KOPT-K1 (cell line): ENCODE measurements around the gene SEZ6.

Experiments used
- H3K27ac ChIP-seq: fragments of 200-600 bp; sonication (generic); 2 replicates; pipeline ENCODE4 v1.5.1; 2016; ENCODE audit warnings: antibody characterized with exemption, mild to moderate bottlenecking, low read depth, low read length; ENCODE audit not compliant: poor library complexity, severe bottlenecking
- H3K36me3 ChIP-seq: fragments of 200-600 bp; sonication (generic); 2 replicates; pipeline ENCODE4 v1.5.1; 2017; ENCODE audit warnings: antibody characterized with exemption, mild to moderate bottlenecking, low read length, moderate library complexity; ENCODE audit not compliant: insufficient read depth
- H3K9me3 ChIP-seq: fragments of 200-600 bp; sonication (generic); 2 replicates; pipeline ENCODE4 v1.5.1; 2017; ENCODE audit warnings: antibody characterized with exemption, low read length, mild to moderate bottlenecking; ENCODE audit not compliant: insufficient read depth, poor library complexity, severe bottlenecking

The SEZ6 gene

DNA sequence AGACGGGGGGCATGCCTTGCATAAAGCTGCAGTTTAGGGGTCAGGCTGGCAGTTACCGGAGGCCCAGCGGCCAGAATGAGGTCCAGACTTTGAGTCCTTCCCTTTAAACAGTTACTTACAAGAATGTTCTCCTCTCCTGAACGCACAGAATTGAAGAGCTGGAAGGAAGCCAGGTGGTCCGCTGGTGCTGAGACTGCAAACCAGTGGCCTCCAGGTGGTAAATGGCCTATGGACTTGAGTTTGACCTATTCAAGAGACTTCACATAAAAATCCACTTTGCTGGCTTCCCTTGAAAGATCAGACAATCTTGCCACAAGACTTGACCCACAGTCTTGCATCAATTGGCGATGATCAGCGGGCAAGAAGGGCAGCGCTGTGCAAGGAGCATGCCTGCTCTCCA lies 14.7 kb upstream of the SEZ6 start:
- H3K9me3 ChIP-seq = no peaks in the 10 kb centered on the region
- H3K36me3 ChIP-seq = no peaks in the 10 kb centered on the region
- no peak overlapping the region for H3K27ac ChIP-seq

DNA sequence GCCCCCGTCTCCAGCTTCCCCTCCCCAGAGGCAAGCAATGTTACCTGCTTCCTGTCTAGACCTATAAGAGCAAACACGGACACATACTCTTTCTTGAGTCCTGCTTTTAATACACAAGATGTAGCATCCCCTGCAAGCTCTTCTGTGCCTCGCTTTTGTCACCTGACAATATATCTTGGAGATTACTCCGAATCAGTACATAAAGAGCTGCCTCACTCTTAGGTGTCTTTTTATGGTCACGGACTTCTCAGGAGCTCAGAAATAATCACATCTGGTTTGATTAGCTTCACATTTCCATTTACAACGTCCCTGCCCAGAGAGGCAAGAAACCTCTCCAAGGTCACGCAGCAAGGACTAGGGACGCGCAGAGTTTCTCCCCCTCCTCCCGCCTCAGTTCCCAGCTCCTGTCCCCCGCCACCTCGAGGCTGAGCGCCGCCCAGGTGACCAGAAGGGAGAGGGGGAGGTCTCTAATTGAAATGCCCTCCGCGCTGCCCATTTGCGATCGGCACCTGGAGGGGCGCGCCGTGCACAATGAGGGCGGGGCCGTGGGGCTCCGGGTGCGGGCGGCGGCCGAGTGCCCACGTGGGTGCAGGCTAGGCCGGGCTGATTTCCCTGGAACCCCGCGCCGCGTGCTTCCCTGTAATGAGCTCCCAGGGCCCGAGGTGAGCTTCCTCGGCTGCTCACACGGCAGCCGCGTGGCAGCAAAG lies 13.8 kb upstream of the SEZ6 start:
- Histone ChIP-seq H3K36me3 (no peaks in the 10 kb centered on the region), H3K9me3 (no peaks in the 10 kb centered on the region), H3K27ac (peak overlapping the region; percentile 27)

DNA sequence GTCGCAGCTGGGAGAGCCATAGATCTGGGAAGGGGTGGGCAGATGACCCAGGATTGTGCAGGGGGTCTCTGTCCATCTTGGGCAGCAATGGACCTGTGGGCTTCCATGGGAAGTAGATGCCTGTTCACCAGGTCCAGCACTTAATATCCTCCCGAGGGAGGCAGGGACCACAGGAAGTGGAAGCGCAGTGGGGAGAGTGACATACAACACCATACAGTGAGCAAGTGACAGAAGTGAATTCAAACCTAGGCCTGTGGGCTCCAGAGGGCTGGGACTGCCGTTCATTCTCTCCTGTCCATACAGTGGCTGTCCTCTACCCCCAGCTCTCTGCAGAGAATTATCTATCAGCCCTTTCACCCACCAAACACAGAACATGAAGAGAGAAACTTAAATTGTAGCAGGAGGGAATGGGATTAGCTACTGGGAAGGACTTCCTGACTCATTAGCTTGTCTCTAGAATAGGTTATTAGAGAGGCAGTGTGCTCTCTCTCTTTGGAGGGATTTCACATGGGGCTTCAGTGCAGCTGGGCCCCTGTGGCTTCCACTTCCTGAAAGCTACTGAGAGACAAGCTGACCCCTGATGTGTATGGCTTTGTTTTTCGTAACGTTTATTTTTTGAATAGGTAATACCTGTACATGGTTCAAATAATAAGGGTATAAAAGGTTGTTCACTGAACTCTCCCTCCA lies 13.1 kb upstream of the SEZ6 start:
- peak overlapping the region; percentile 27 for H3K27ac ChIP-seq
- no peaks in the 10 kb centered on the region for H3K9me3 ChIP-seq
- H3K36me3 ChIP-seq = no peaks in the 10 kb centered on the region

DNA sequence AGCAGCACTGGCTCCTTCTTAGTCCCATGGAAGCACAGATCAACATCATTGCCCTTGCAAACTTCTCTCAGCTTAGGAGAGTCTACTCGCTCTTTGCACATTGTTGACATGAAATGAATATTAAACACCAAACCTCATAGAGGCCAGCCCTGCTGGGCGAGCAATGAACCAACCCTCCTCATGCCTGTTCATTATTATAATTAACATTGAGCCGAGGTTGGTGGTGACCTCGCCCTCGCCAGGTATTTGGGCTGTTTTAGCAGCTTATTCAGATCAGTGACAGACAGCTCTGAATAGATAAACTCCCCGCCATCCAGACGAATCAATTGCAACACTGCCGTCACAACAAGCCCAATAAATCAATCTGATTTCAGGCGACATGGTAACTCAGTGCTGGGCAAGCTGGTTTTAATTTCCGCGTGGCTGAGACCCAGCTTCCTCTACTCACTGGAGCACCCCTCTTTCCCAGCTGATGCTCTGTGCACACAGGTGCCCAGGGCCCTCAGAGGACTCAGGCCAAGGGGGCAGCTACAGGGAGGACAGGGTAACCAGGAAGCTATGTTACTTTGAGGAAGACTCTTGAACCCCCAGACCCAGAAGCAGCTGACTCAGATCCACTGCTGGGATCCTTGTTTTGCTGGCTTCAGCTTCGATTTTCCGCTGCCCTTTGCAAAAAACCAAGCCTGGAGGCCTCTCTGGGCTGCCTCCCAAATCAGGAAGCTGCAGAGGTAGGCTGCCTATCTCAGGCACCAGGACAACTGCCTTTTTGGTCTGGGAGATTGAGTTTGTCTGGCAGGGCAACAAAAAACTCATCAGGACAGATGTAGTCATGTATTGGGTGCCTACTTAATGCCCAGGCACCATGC lies 10.7 kb upstream of the SEZ6 start:
- no peak overlapping the region for H3K27ac ChIP-seq

DNA sequence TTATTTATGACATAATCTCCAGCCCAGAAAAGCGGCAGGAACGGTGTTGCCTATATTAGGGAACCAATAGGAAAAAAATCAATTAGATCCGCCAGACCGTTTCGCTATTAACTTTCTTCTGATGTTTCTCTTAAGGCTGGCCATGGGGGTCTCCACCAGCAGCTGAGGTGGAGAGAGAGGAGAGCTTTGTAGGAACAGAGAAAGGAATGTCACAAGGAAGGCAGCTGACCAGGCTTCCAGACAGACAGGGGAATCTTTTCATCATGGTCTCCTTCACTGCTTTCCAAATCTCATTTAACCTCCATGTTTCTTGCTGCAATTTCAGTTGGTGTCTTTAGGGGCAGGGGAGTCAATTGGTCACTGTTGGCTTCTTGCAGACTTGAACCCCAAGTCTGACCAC lies 8.9 kb upstream of the SEZ6 start:
- H3K36me3 ChIP-seq = no peaks in the 10 kb centered on the region
- no peaks in the 10 kb centered on the region for H3K9me3 ChIP-seq
- no peak overlapping the region for H3K27ac ChIP-seq

More for the DNA sequence above, 10.7 kb upstream of the SEZ6 start:
- Histone ChIP-seq H3K9me3 (no peaks in the 10 kb centered on the region), H3K36me3 (no peaks in the 10 kb centered on the region)

DNA sequence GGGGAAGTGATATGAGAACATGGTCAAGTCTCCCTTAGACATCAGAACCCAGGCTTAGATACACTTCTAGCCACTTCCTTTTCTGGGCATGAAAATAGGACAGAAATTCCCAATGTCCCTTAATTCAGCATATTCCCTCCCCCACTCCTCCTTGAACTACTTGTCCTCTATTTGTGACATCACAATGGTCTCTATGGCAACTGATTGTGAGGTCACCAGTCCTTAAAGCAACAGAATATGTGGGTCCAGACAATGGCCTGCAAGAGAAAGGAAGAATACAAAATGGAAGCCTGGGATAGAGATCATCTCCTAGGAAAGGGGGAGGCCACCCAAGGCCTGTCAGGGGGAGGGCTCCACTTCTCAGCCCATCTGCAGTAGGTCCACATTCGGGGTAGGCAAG lies 6.7 kb upstream of the SEZ6 start:
- Histone ChIP-seq H3K27ac (no peak overlapping the region), H3K36me3 (no peaks in the 10 kb centered on the region), H3K9me3 (no peaks in the 10 kb centered on the region)

DNA sequence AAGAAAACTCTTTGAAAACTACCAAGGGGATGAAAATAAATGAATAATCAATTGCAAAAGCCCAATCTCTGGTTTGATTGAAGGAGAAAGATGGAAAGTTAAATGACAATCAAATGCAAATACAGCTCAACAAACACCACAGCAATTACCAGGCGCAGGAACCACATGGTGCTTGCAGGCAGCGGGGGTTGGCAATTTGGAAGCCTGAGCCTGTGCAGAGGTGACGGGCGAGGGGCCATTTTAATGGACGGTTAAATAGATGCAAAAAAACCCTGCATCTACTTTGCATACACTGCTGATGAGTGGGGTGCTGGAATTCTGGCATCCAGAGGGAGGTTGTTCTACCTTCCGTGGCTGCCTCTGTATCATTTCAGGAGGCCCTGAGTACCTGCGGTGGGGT lies 4.8 kb upstream of the SEZ6 start:
- Histone ChIP-seq H3K27ac (no peak overlapping the region), H3K36me3 (no peaks in the 10 kb centered on the region), H3K9me3 (no peaks in the 10 kb centered on the region)

DNA sequence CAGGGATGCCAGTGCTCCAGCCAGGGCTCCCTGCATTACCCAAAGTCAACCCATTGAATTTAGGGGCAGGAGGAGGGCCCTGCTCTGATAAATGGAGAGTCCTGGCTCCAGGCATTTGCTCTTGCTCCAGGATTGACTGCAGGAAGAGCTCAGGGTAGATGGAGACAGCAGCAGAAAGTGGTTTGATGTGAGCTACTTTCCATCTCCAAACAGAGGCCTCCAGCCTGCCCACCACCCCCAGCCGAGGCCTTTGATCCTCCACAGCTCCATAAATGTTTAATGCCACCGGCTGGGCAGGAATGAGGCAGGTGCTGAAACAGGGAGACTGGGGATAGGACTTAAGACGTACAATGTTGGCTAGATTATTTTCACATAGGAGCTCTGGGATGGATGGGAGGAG lies 4.3 kb upstream of the SEZ6 start:
- Histone ChIP-seq H3K9me3 (no peaks in the 10 kb centered on the region), H3K27ac (no peak overlapping the region), H3K36me3 (no peaks in the 10 kb centered on the region)

DNA sequence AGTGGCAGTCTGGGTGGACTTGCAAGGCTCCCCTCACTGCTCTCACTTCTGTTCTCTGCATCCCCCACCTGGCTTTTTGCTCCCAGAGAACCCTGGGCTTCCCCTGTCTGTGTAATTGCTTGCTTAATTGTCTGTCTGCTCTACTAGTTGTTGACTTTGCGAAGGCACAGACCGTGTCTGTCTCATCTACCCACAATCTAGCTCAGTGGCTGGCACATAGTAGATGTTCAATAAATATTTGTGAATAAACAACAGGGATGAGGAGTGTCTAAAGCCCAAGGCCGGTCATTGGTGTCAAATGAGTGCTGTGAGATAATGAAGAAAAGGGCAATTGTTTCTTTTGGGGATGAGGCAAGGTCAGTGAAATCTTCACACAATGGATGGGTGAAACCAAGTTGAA lies 2.8 kb upstream of the SEZ6 start:
- Histone ChIP-seq H3K36me3 (no peaks in the 10 kb centered on the region), H3K9me3 (no peaks in the 10 kb centered on the region), H3K27ac (no peak overlapping the region)

DNA sequence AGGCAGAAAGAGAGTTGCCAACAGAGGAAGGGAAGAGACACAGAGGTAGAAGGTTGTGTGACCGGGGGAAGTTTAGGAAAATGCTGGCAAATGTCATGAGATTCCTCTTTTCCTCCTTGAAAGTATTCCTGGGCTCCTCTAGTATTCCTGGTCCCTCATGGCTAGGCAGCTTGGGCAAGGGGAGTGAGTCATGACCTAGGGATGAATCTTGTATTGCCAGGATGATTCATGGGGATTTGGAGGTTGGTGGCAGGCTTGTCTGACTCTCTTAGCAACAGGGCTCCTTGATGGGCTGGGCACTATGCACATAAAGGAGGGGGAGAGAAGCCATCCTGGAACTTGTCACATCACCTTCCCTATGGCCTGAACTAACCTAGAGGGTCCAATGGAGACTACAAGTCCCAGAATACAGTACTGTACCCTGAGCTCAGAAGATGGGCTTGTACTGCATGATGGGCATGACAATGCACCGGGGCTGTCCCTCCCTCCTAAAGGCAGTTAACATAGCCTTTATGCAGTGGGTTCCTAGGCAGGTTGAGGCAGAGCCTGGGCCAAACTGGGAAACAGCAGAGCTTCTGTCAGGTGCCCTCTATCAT lies 2.1 kb upstream of the SEZ6 start:
- no peaks in the 10 kb centered on the region for H3K9me3 ChIP-seq
- H3K36me3 ChIP-seq = no peaks in the 10 kb centered on the region
- H3K27ac ChIP-seq = no peak overlapping the region

DNA sequence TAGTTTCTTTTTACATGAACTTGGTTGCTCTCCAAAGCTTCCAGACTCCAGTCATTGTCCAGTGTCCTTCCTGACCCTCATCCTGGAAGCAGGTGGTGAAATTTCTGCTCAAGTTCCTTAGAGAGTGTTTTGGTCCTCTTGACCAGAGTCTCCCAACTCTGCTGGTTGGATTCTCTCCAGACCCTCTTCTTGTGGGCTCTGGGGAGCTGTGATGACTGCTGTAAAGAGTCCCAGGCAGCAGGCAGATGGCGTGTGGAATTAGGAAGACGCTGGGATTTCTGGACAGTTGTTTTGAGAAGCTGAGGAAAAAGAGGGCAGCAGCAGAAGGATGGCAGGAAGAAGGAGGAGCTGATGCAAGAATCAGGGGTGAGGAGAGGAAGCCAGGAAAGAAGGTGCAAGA lies 1.6 kb upstream of the SEZ6 start:
- Histone ChIP-seq H3K27ac (no peak overlapping the region), H3K36me3 (no peaks in the 10 kb centered on the region), H3K9me3 (no peaks in the 10 kb centered on the region)

DNA sequence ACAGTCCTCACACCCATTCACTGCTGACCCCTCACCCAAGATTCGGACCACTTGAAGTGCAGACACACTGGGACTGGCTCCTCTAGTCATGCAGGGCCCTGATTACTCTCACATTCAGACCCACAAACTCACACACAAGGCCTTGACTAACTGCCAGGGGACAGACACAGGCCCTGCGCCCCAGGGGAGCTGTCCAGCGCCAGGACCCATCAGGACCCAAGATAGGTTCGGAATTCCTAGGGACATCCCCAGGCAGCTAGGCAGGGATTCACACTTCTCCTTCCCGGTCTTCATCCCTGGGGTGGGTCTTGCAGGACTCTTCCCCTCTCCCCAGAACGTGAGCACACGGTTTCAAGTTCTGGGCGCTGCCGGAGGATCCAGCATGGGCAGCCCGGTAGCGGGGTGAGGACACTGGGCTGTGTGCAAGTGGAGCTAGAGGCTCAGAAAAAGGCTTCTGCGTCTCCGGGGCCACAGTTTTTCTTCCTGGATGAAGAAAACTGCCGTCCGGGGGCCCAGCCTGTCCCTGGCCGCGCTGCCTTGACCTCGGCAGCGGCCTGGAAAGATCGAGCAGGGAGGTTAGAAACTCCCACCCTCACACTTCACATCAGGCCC lies 1.6 kb downstream of the SEZ6 start:
- Histone ChIP-seq H3K9me3 (no peaks in the 10 kb centered on the region), H3K27ac (no peak overlapping the region), H3K36me3 (no peaks in the 10 kb centered on the region)

DNA sequence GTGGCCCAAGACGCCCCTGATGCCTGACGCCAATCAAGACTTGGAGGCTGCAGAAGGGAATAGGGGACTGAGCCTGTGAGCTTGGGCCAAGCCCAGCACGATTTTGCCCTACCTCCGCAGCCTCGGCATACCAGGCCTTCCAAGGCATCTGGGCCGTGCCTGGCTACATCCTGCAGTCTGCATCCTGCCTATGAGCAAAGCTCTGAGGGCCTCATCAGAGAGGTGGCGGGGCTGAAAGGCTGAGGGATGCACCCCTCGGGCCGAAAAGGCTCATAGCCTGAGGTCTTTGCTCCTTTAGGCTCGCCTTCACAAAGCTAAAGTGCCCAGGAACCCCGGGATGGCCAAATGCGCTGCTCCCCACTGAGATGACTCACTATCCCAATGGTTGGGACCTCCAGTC lies 2.5 kb downstream of the SEZ6 start:
- H3K9me3 ChIP-seq = no peaks in the 10 kb centered on the region
- H3K27ac ChIP-seq = no peak overlapping the region
- no peaks in the 10 kb centered on the region for H3K36me3 ChIP-seq

DNA sequence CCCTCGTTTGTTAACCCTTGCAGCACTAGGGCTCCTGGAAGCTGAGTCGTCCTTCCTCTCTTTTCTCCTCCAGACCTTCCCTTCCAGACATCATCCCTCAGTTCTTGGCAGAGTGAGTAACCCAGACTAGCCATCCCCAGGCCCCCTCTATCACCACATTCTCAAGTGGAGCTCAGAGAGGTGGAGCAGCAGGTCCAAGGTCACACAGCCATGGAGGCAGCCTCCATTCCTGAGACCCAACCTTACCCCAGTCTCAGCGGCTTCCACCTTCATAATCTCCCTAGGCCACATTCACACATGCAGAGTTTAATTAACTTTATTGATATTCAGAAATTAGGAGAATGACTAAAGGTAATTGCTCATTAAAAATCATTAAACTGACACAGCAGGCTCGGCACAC lies 3.0 kb downstream of the SEZ6 start:
- Histone ChIP-seq H3K36me3 (no peaks in the 10 kb centered on the region), H3K9me3 (no peaks in the 10 kb centered on the region), H3K27ac (no peak overlapping the region)

DNA sequence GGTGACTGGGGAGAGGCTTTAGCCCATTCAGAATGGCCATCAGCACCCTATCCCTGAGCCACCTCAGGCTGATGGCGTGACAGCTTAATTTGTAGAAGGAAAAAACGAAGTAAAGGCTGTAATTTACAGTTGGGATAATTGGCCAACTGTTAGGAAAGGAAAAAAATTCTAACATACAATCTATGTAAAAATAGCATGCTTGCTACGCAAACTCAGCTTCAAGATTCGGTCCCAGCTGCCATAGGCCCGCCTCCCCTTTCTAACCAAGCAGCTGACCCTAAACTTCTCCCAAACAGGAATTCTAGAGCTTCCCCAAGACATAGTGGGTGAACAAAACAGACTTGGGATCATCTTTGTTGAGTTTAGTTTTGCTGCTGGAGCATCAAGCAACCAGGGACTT lies 4.9 kb downstream of the SEZ6 start:
- H3K27ac ChIP-seq = no peak overlapping the region
- no peaks in the 10 kb centered on the region for H3K36me3 ChIP-seq
- H3K9me3 ChIP-seq = no peaks in the 10 kb centered on the region
